SKM-1 (cell line): ENCODE results near the gene ALPK3.

Experiments
- DNase-seq: peaks from one replicate; lab custom pipeline; 2025; ENCODE audit not compliant: unreplicated experiment; lab: John Stamatoyannopoulos, UW

Gene ALPK3

GRCh38 chr15:84822653-84823281, 5.6 kb downstream of the ALPK3 start:
- DNase-seq: no peak

- no peak for DNase-seq
Measured at GRCh38 chr15:84823282-84823878, 6.2 kb downstream of the ALPK3 start.

- DNase-seq: no peak
Measured at GRCh38 chr15:84824260-84825007, 7.3 kb downstream of the ALPK3 start.

GRCh38 chr15:84826369-84826823, 9.2 kb downstream of the ALPK3 start:
- no peak for DNase-seq

GRCh38 chr15:84827246-84827645, 10.1 kb downstream of the ALPK3 start:
- no peak for DNase-seq

- DNase-seq: no peak
Measured at GRCh38 chr15:84828086-84828908, 11.1 kb downstream of the ALPK3 start.

GRCh38 chr15:84829428-84829827, 12.3 kb downstream of the ALPK3 start:
- no peak for DNase-seq

DNA sequence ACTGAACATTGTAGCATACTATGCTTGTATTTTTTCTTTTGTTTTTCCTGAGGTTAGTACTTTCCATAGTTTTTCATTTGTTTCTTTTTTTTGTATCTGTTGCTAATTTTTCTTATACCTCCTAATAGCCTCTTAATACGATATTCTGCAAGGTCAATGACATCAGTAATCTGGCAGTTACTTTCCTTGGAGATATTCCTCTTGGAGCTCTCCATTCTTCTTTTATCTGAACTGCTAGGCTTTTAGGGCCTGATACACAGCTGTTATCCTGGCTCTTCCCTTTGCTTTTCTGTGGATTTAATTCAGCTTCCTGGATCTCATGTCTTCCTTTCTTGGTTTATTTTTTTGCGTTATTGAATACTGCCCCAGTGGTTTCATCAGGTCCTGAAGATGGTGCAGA, 12.9 kb downstream of the ALPK3 start:
- DNase-seq: no peak

DNA sequence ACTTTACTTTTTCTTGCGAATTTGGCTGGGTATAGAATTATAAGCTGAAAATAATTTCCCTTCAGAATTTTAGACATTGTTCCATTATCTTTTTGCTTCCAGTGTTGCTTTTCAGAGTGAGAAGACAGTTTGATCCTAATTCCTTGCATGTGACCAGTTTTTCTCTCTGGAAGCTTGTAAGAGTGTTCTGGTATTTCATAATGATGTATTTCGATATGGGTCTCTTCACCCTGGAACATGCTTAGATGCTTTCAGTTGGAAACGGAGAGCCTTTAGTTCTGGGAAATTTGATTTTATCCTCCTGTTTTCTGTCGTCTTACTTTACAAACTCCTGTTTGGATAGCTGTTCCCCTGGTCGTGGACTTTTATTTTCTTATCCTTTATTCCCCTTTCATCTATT, 13.9 kb downstream of the ALPK3 start:
- no peak for DNase-seq

GRCh38 chr15:84831613-84832012, 14.5 kb downstream of the ALPK3 start:
- DNase-seq: no peak

GRCh38 chr15:84832448-84833040, 15.4 kb downstream of the ALPK3 start:
- no peak for DNase-seq

GRCh38 chr15:84833447-84834228, 16.5 kb downstream of the ALPK3 start:
- DNase-seq: no peak

GRCh38 chr15:84834229-84834955, 17.2 kb downstream of the ALPK3 start:
- no peak for DNase-seq

- DNase-seq: no peak
Measured at GRCh38 chr15:84834969-84835368, 17.8 kb downstream of the ALPK3 start.

- DNase-seq: no peak
Measured at GRCh38 chr15:84835661-84836337, 18.6 kb downstream of the ALPK3 start.

DNA sequence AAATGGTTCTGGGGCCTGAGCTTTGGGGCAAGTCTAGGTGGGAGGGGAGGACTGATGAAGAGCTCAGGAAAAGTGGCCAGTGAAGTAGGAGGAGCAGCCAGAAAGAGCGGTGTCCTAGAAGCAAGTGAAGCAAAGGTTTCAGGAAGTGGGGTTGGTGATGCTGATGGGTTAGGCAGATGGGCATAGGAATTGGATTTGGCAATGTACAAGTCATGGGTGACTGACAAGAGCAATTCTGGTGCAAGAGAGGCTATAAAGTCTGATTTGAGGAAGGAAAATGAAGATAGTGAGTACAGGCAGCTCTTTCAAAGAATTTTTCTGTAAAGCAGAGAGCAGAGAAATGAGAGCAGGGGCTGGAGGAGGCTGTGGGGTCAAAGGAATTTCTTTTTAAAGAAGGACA, 19.7 kb downstream of the ALPK3 start:
- no peak for DNase-seq

GRCh38 chr15:84839714-84840113, 22.6 kb downstream of the ALPK3 start:
- no peak for DNase-seq

GRCh38 chr15:84840255-84840654, 23.1 kb downstream of the ALPK3 start:
- DNase-seq: no peak
